ENCODE measurements around the gene HIP1.
"Not testable (repeated sequence)": the region's sequence is repeated elsewhere in the genome, so short reads cannot be mapped to it uniquely, and the experiment has no call there.

DNA sequence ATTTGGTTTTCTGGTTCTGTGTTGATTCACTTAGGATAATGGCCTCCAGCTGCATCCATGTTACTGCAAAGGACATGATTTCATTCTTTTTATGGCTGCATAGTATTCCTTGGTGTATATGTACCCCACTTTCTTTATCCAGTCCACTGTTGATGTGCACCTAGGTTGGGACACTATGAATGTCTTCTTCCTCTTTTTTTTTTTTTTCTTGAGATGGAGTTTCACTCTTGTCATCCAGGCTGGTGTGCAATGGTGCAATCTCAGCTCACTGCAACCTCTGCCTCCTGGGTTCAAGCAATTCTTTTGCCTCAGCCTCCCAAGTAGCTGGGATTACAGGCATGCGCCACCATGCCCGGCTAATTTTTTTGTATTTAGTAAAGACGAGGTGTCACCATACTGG lies 23.1 kb upstream of the HIP1 start:
- TF ChIP-seq, protein P1, sequence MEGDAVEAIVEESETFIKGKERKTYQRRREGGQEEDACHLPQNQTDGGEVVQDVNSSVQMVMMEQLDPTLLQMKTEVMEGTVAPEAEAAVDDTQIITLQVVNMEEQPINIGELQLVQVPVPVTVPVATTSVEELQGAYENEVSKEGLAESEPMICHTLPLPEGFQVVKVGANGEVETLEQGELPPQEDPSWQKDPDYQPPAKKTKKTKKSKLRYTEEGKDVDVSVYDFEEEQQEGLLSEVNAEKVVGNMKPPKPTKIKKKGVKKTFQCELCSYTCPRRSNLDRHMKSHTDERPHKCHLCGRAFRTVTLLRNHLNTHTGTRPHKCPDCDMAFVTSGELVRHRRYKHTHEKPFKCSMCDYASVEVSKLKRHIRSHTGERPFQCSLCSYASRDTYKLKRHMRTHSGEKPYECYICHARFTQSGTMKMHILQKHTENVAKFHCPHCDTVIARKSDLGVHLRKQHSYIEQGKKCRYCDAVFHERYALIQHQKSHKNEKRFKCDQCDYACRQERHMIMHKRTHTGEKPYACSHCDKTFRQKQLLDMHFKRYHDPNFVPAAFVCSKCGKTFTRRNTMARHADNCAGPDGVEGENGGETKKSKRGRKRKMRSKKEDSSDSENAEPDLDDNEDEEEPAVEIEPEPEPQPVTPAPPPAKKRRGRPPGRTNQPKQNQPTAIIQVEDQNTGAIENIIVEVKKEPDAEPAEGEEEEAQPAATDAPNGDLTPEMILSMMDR (IDR thresholded peaks at IDR 0.05; ENCODE audit: low read depth, low read length, poor library complexity, severe bottlenecking) = not testable (repeated sequence)
- TF ChIP-seq EZH2phosphoT487 (IDR thresholded peaks at IDR 0.05; ENCODE audit: borderline replicate concordance, low read length) = not testable (repeated sequence)
